Gastroesophageal sphincter (tissue), 4 donors: ENCODE data around the gene KLK8. TPM values are rescaled to one million over a fixed set of nuclear protein-coding genes. Genes with fewer than 3 reads are reported as not detected.

Experiments
- ATAC-seq: fragments of 150-250 bp; one replicate; pipeline ENCODE4 v1.9.1; 2016; ENCODE audit warnings: mild to moderate bottlenecking, moderate library complexity
- H3K27ac ChIP-seq, 4 donors: fragments of 200-600 bp; sonication (generic) in 3 of 4; 1 replicate in 3 of 4; 2 replicates in 1 of 4; pipeline ENCODE4 v1.5.1; 2016 to 2019
- H3K27me3 ChIP-seq: fragments of 200-600 bp; sonication (generic); one replicate; pipeline ENCODE4 v1.5.1; 2019
- H3K36me3 ChIP-seq, 2 donors: fragments of 200-600 bp; sonication (generic); one replicate each; pipeline ENCODE4 v1.5.1; 2019; ENCODE audit warnings: control low read depth in 1 of 2
- H3K4me1 ChIP-seq, 3 donors: fragments of 200-600 bp; sonication (generic); 1 replicate in 2 of 3; 2 replicates in 1 of 3; pipeline ENCODE4 v1.5.1; 2016 to 2019; ENCODE audit warnings: control low read depth in 2 of 3
- H3K4me3 ChIP-seq, 2 donors: fragments of 200-600 bp; sonication (generic); one replicate each; pipeline ENCODE4 v1.5.1; 2019; ENCODE audit warnings: mild to moderate bottlenecking in 1 of 2, moderate library complexity in 1 of 2
- H3K9me3 ChIP-seq, 3 donors: fragments of 200-600 bp; sonication (generic); one replicate each; pipeline ENCODE4 v1.5.1; 2017 to 2019; ENCODE audit warnings: control low read depth in 2 of 3
- EP300 ChIP-seq: sonication (generic); formaldehyde crosslinking; IDR thresholded peaks from one replicate; pipeline ENCODE4 v1.6.1; 2017; ENCODE audit warnings: antibody characterized with exemption, mild to moderate bottlenecking
- POLR2A ChIP-seq, 2 donors: fragments of 450-650 bp; IDR thresholded peaks; one replicate each; pipeline ENCODE4 v1.6.1; 2017; ENCODE audit warnings: antibody characterized with exemption in 2 of 2, mild to moderate bottlenecking in 2 of 2, moderate library complexity in 1 of 2
- POLR2AphosphoS5 ChIP-seq: sonication (generic); formaldehyde crosslinking; IDR thresholded peaks from one replicate; pipeline ENCODE4 v1.6.1; 2017; ENCODE audit warnings: antibody characterized with exemption
- WGBS, 2 donors: methylation state at CpG; one replicate each; pipeline ENCODE4 v1.1.5; 2018; ENCODE audit warnings: low coverage in 1 of 2; 5-methylcytosine and 5-hydroxymethylcytosine counted together
- total RNA-seq, 4 donors: library from RNA; depleted of rRNA; stranded (reverse); fragments of >200 nt; gene quantifications; one replicate each; pipeline ENCODE4 v1.1.0, GENCODE V29; 2016
- TF ChIP-seq, protein P1 (sequence below), 4 experiments: fragments of 200-600 bp in 2 of 4; fragments of 450-650 bp in 2 of 4; sonication (generic) in 1 of 4; IDR thresholded peaks; one replicate each; pipeline ENCODE4 v1.5.1; 2017 to 2019; ENCODE audit warnings: antibody characterized with exemption in 4 of 4, mild to moderate bottlenecking in 2 of 4, moderate library complexity in 2 of 4

The KLK8 gene
- total RNA-seq, 4 donors from 2014 or later = 2.3 to 4.6 TPM; not detected in 2

DNA sequence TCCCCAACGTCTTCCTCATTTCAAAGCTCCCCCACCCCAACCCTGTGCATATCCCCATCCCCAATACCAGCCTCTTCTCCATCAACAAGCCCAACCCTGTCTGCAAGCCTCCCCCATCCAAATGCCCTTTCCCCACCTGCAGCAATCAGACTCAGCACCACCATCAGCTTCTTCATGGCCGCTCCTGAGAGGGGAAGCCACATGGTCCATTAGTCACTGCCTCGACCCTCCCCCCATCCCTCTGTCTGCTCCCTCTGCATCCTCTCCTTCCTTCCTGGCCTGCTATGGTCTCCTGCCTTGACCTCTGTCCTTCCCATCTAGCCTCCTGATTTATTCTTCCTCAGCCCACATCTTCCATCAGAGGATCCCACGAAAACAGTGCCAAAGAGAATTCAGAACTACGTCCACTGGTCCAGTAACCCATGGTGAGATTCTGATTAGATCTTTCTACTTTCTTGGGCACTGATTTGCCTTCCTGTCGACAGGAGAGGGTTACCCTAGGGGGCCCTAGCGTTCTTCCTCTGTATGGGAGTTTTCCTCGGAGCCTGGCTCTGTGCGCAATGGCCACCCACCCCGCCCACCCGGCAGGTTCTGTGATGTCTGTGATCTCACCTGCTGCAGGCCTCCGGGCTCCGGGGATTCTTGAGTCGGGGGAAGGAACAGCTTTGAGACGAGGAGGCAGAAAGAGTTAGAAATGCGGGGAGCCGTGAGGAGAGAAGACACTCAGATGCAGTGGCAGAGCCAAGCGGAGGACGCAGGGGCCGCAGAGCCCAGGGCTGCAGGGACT lies 33.3 kb downstream of the KLK8 start:
- TF ChIP-seq EP300 = no peak
- TF ChIP-seq, protein P1, sequence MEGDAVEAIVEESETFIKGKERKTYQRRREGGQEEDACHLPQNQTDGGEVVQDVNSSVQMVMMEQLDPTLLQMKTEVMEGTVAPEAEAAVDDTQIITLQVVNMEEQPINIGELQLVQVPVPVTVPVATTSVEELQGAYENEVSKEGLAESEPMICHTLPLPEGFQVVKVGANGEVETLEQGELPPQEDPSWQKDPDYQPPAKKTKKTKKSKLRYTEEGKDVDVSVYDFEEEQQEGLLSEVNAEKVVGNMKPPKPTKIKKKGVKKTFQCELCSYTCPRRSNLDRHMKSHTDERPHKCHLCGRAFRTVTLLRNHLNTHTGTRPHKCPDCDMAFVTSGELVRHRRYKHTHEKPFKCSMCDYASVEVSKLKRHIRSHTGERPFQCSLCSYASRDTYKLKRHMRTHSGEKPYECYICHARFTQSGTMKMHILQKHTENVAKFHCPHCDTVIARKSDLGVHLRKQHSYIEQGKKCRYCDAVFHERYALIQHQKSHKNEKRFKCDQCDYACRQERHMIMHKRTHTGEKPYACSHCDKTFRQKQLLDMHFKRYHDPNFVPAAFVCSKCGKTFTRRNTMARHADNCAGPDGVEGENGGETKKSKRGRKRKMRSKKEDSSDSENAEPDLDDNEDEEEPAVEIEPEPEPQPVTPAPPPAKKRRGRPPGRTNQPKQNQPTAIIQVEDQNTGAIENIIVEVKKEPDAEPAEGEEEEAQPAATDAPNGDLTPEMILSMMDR (IDR thresholded peaks at IDR 0.05) = no peak
- TF ChIP-seq POLR2A (IDR thresholded peaks at IDR 0.05) = no peak
- TF ChIP-seq POLR2AphosphoS5 = no peak
- Histone ChIP-seq H3K36me3 (no peaks in the 10 kb centered on the region), H3K4me1 (no peaks in the 10 kb centered on the region), H3K27me3 (peaks cover 95% of the 10 kb centered on the region), H3K4me3 (no peak overlapping the region), H3K27ac (no peak overlapping the region), H3K9me3 (no peaks in the 10 kb centered on the region)
- ATAC-seq = no peak
- WGBS, 2 donors = 30% methylated on average over 6 to 11 of the region's 20 CpGs

DNA sequence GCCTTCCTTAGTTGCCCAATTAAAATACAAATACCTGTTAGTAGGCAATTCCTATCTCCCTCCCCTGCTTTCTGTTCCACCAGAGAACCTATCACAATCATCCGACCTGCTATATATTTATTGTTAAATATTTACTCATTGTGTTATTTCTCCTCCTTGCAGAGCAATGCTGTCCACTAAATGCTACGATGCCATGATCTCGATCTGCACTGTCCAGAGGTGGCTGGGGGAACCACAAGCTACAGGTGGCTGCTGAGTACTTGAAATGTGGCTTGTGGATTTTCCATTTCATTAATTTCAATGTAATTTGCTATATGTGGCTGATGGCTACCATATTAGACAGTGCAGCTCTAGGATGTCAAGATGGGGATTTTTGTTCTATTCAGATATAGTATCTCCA lies 37.1 kb downstream of the KLK8 start:
- Histone ChIP-seq H3K27ac (no peak overlapping the region), H3K27me3 (peaks cover 88% of the 10 kb centered on the region), H3K9me3 (no peaks in the 10 kb centered on the region), H3K4me3 (no peak overlapping the region), H3K4me1 (no peaks in the 10 kb centered on the region), H3K36me3 (no peaks in the 10 kb centered on the region)
- 70 to 74% methylated on average over 3 of the region's 3 CpGs for WGBS, 2 donors
- no peak for ATAC-seq
- TF ChIP-seq POLR2AphosphoS5 (no peak), POLR2A (IDR thresholded peaks at IDR 0.05) (no peak), EP300 (no peak)
- TF ChIP-seq, protein P1 (IDR thresholded peaks at IDR 0.05) = no peak

DNA sequence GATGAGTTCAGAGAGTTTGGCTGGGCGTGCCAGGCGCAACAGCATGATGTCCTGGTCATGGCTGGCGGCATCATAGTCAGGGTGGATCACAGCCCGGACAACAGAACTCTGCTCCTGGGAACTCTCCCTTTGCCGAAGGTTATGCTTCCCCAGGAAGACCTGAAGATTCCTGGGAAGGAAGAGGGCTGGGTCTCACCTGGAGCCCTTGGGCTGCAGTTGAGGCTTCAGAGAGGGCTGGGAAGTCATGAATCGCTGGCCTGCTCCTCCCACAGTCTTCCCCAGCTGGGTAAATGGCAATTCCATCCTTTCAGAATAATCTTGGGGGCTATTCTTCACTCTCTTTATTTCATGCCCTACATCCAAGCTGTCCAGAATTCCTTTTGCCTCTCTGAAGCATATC lies 38.0 kb downstream of the KLK8 start:
- TF ChIP-seq, protein P1 (IDR thresholded peaks at IDR 0.05) = no peak
- TF ChIP-seq EP300 (no peak), POLR2AphosphoS5 (no peak), POLR2A (IDR thresholded peaks at IDR 0.05) (no peak)
- Histone ChIP-seq H3K27ac (no peak overlapping the region), H3K9me3 (no peaks in the 10 kb centered on the region), H3K36me3 (no peaks in the 10 kb centered on the region), H3K27me3 (peaks cover 88% of the 10 kb centered on the region), H3K4me1 (no peaks in the 10 kb centered on the region), H3K4me3 (no peak overlapping the region)
- ATAC-seq = no peak
- WGBS, 2 donors = 56 to 83% methylated on average over 2 to 4 of the region's 6 CpGs

DNA sequence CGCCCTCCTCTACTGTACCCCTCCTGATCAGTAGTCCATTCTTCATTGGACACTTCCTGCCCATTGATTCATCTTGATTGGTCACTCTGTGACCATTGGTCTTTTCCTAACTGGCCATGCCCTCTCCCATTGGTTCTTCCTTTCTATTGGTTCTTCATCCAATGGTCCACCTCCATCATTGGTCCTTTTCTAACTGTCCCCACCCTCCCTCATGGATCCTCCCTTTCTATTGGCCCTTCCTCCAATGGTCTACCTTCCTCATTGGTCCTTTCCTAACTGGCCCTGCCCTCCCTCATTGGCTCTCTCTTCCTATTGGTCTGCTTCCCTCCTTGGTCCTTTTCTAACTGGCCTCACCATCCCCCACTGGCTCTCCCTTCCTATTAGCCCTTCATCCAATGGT lies 39.2 kb downstream of the KLK8 start:
- WGBS, 2 donors = 83 to 90% methylated on average over 1 of the region's 1 CpG
- H3K27ac ChIP-seq = no peak overlapping the region
- no peak overlapping the region for H3K4me3 ChIP-seq
- H3K9me3 ChIP-seq = no peaks in the 10 kb centered on the region
- peaks cover 89% of the 10 kb centered on the region for H3K27me3 ChIP-seq
- no peaks in the 10 kb centered on the region for H3K4me1 ChIP-seq
- TF ChIP-seq POLR2AphosphoS5 (no peak), POLR2A (IDR thresholded peaks at IDR 0.05) (no peak), EP300 (no peak)
- TF ChIP-seq, protein P1 (IDR thresholded peaks at IDR 0.05) = no peak
- no peak for ATAC-seq
- H3K36me3 ChIP-seq = no peaks in the 10 kb centered on the region
